Left renal cortex interstitium (tissue), 4 donors: ENCODE results near the gene NINL. TPM values are rescaled to one million over a fixed set of nuclear protein-coding genes. Genes with fewer than 3 reads are reported as not detected.

ENCODE experiments used
- DNase-seq, 4 donors: peaks; one replicate each; pipeline ENCODE4 v3.0.0-alpha.2; 2013; ENCODE audit warnings: low read depth in 4 of 4, low spot score in 2 of 4, missing footprints in 1 of 4
- polyA plus RNA-seq, 4 donors: library from polyadenylated mRNA; unstranded; fragments of 120-200 nt; gene quantifications; one replicate each; pipeline ENCODE4 v1.2.1, GENCODE V29; 2013; ENCODE audit not compliant: insufficient read length in 4 of 4

The NINL gene
- polyA plus RNA-seq, 4 donors: 32.4 to 65.0 (median 45.4) TPM

- DNase-seq: no peak
Observed at GRCh38 chr20:25535762-25536161, 49.6 kb downstream of the NINL start.

GRCh38 chr20:25534845-25535244 lies 50.5 kb downstream of the NINL start:
- DNase-seq: no peak

GRCh38 chr20:25533920-25534700 lies 51.2 kb downstream of the NINL start:
- DNase-seq: no peak

- no peak for DNase-seq
Observed at GRCh38 chr20:25532971-25533391, 52.4 kb downstream of the NINL start.

GRCh38 chr20:25532015-25532751 lies 53.1 kb downstream of the NINL start:
- no peak for DNase-seq

GRCh38 chr20:25529295-25529951 lies 55.9 kb downstream of the NINL start:
- no peak for DNase-seq

- DNase-seq: no peak
Observed at GRCh38 chr20:25527949-25528348, 57.4 kb downstream of the NINL start.

- no peak for DNase-seq
Observed at GRCh38 chr20:25526446-25526845, 58.9 kb downstream of the NINL start.

- no peak for DNase-seq
Observed at GRCh38 chr20:25525867-25526266, 59.5 kb downstream of the NINL start.

- no peak for DNase-seq
Observed at GRCh38 chr20:25525295-25525694, 60.0 kb downstream of the NINL start.

- no peak for DNase-seq
Observed at GRCh38 chr20:25521382-25521781, 63.9 kb downstream of the NINL start.

GRCh38 chr20:25517124-25517523 lies 68.2 kb downstream of the NINL start:
- DNase-seq: no peak

GRCh38 chr20:25514747-25515340 lies 70.5 kb downstream of the NINL start:
- no peak for DNase-seq

GRCh38 chr20:25514195-25514594 lies 71.1 kb downstream of the NINL start:
- no peak for DNase-seq

- DNase-seq: no peak
Observed at GRCh38 chr20:25512709-25513108, 72.6 kb downstream of the NINL start.

GRCh38 chr20:25511183-25511582 lies 74.1 kb downstream of the NINL start:
- DNase-seq: no peak

- no peak for DNase-seq
Observed at GRCh38 chr20:25510721-25511120, 74.6 kb downstream of the NINL start.

- no peak for DNase-seq
Observed at GRCh38 chr20:25510202-25510601, 75.1 kb downstream of the NINL start.

GRCh38 chr20:25509084-25509483 lies 76.2 kb downstream of the NINL start:
- DNase-seq: no peak

- peak in 1 of 4 donors; percentile 24 for DNase-seq
Observed at GRCh38 chr20:25508083-25508770, 77.1 kb downstream of the NINL start.
